ENCODE results near the gene NXNL1.

- TF ChIP-seq, protein P1, sequence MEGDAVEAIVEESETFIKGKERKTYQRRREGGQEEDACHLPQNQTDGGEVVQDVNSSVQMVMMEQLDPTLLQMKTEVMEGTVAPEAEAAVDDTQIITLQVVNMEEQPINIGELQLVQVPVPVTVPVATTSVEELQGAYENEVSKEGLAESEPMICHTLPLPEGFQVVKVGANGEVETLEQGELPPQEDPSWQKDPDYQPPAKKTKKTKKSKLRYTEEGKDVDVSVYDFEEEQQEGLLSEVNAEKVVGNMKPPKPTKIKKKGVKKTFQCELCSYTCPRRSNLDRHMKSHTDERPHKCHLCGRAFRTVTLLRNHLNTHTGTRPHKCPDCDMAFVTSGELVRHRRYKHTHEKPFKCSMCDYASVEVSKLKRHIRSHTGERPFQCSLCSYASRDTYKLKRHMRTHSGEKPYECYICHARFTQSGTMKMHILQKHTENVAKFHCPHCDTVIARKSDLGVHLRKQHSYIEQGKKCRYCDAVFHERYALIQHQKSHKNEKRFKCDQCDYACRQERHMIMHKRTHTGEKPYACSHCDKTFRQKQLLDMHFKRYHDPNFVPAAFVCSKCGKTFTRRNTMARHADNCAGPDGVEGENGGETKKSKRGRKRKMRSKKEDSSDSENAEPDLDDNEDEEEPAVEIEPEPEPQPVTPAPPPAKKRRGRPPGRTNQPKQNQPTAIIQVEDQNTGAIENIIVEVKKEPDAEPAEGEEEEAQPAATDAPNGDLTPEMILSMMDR (IDR thresholded peaks at IDR 0.05), result no peak
- TF ChIP-seq SIN3A (IDR thresholded peaks at IDR 0.05; ENCODE audit: borderline replicate concordance, insufficient read depth, low read depth, low read length) (no peak), POLR2AphosphoS5 (IDR thresholded peaks at IDR 0.05; ENCODE audit: low read depth, low read length) (no peak), TCF7L2 (IDR thresholded peaks at IDR 0.05; ENCODE audit: low read depth, low read length) (no peak)
Observed at GRCh38 chr19:17497149-17497798, 36.5 kb upstream of the NXNL1 start.

All from Panc1 (cell line).